Ascending aorta (tissue), 2 donors: ENCODE results near the gene RHOBTB3. TPM values are rescaled to one million over a fixed set of nuclear protein-coding genes. Genes with fewer than 3 reads are reported as not detected.
"Not testable (repeated sequence)": the region's sequence is repeated elsewhere in the genome, so short reads cannot be mapped to it uniquely, and the experiment has no call there.

Source experiments
- DNase-seq, 2 donors: peaks; one replicate each; pipeline ENCODE4 v3.0.0-alpha.2; 2019; ENCODE audit warnings: low spot score in 2 of 2
- H3K27ac ChIP-seq, 2 donors: fragments of 200-600 bp; sonication (generic); one replicate each; pipeline ENCODE4 v1.5.1; 2016 to 2017; ENCODE audit warnings: mild to moderate bottlenecking in 1 of 2
- H3K27me3 ChIP-seq: fragments of 200-600 bp; sonication (generic); one replicate; pipeline ENCODE4 v1.5.1; 2017
- H3K36me3 ChIP-seq, 2 donors: fragments of 200-600 bp; sonication (generic); one replicate each; pipeline ENCODE4 v1.5.1; 2016
- H3K4me1 ChIP-seq, 2 donors: fragments of 200-600 bp; sonication (generic); one replicate each; pipeline ENCODE4 v1.5.1; 2016 to 2017; ENCODE audit warnings: mild to moderate bottlenecking in 1 of 2
- H3K4me3 ChIP-seq, 2 donors: fragments of 200-600 bp; sonication (generic); one replicate each; pipeline ENCODE4 v1.5.1; 2016 to 2017; ENCODE audit warnings: mild to moderate bottlenecking in 1 of 2
- H3K9me3 ChIP-seq, 2 donors: fragments of 200-600 bp; sonication (generic); one replicate each; pipeline ENCODE4 v1.5.1; 2016
- CTCF ChIP-seq, 3 experiments: fragments of 200-600 bp in 2 of 3; fragments of 450-650 bp in 1 of 3; sonication (generic) in 2 of 3; IDR thresholded peaks; one replicate each; pipeline ENCODE4 v1.5.1; 2016 to 2019; ENCODE audit warnings: antibody characterized with exemption in 3 of 3, mild to moderate bottlenecking in 1 of 3, moderate library complexity in 1 of 3
- intact Hi-C: fragments of 100-400 bp; cut with DNase I; formaldehyde crosslinking; loops from one replicate; pipeline ENCODE4 v1.15.1; 2023
- total RNA-seq: library from RNA; depleted of rRNA; stranded (reverse); fragments of >200 nt; gene quantifications from one replicate; pipeline ENCODE4 v1.1.0, GENCODE V29; 2016

Gene RHOBTB3
- total RNA-seq, 1 donor from 2014 or later, result 153 TPM

- peak; percentile 61 to 93 for DNase-seq
- no peak for TF ChIP-seq CTCF (IDR thresholded peaks at IDR 0.05)
- Histone ChIP-seq H3K36me3 (peaks cover 0 to 4% of the 10 kb centered on the region in 2 donors), H3K27me3 (no peaks in the 10 kb centered on the region), H3K4me3 (peak overlapping the region; percentile 2 to 6), H3K9me3 (no peaks in the 10 kb centered on the region), H3K4me1 (peaks cover 3 to 32% of the 10 kb centered on the region in 2 donors), H3K27ac (peak overlapping the region; percentile 72 to 76)
- intact Hi-C loops, result loop anchor here (2.0 kb wide), 1 partner anchor 26 kb away; no protein-coding TSS in a partner anchor
These were observed 77.7 kb downstream of the RHOBTB3 start for GRCh38 chr5:95808686-95809413.

- intact Hi-C loops, result loop anchor here (2.0 kb wide), 1 partner anchor 25 kb away; no protein-coding TSS in a partner anchor
- DNase-seq, result no peak
- H3K27me3 ChIP-seq, result no peaks in the 10 kb centered on the region
- H3K9me3 ChIP-seq, result no peaks in the 10 kb centered on the region
- peaks cover 3 to 32% of the 10 kb centered on the region in 2 donors for H3K4me1 ChIP-seq
- peak overlapping the region in 1 of 2 donors; percentile 2 for H3K4me3 ChIP-seq
- TF ChIP-seq CTCF (IDR thresholded peaks at IDR 0.05), result no peak
- H3K36me3 ChIP-seq, result peaks cover 0 to 10% of the 10 kb centered on the region in 2 donors
- H3K27ac ChIP-seq, result peak overlapping the region; percentile 72 to 76
These were observed 78.4 kb downstream of the RHOBTB3 start for GRCh38 chr5:95809414-95809960.

GRCh38 chr5:95810305-95811125 is 79.4 kb downstream of the RHOBTB3 start:
- Histone ChIP-seq H3K36me3 (peaks cover under 1 to 18% of the 10 kb centered on the region in 2 donors), H3K27me3 (no peaks in the 10 kb centered on the region), H3K4me3 (no peak overlapping the region), H3K9me3 (no peaks in the 10 kb centered on the region), H3K4me1 (peaks cover 3 to 32% of the 10 kb centered on the region in 2 donors), H3K27ac (peak overlapping the region; percentile 72 to 76)
- DNase-seq, result no peak
- intact Hi-C loops, result no loop called here
- no peak for TF ChIP-seq CTCF (IDR thresholded peaks at IDR 0.05)

- H3K4me3 ChIP-seq, H3K9me3 ChIP-seq, DNase-seq, H3K27me3 ChIP-seq, intact Hi-C loops: not testable (repeated sequence)
- Histone ChIP-seq H3K4me1 (peaks cover 3 to 32% of the 10 kb centered on the region in 2 donors), H3K27ac (peak overlapping the region in 1 of 2 donors; percentile 15), H3K36me3 (peaks cover 6 to 23% of the 10 kb centered on the region in 2 donors)
These were observed 79.9 kb downstream of the RHOBTB3 start for GRCh38 chr5:95811126-95811423.

- Histone ChIP-seq H3K36me3 (peaks cover 7 to 28% of the 10 kb centered on the region in 2 donors), H3K27ac (peak overlapping the region; percentile 9 to 11), H3K4me1 (peaks cover 3 to 32% of the 10 kb centered on the region in 2 donors)
- H3K27me3 ChIP-seq, H3K9me3 ChIP-seq, DNase-seq, intact Hi-C loops, H3K4me3 ChIP-seq: not testable (repeated sequence)
These were observed 80.4 kb downstream of the RHOBTB3 start for GRCh38 chr5:95811461-95812073.

GRCh38 chr5:95812074-95812471 is 80.9 kb downstream of the RHOBTB3 start:
- intact Hi-C loops, result no loop called here
- no peak for TF ChIP-seq CTCF (IDR thresholded peaks at IDR 0.05)
- Histone ChIP-seq H3K9me3 (no peaks in the 10 kb centered on the region), H3K27me3 (no peaks in the 10 kb centered on the region), H3K4me1 (peaks cover 3 to 32% of the 10 kb centered on the region in 2 donors), H3K36me3 (peaks cover 8 to 33% of the 10 kb centered on the region in 2 donors), H3K4me3 (no peak overlapping the region), H3K27ac (peak overlapping the region; percentile 9 to 11)
- no peak for DNase-seq

GRCh38 chr5:95813035-95813434 is 81.9 kb downstream of the RHOBTB3 start:
- intact Hi-C loops, result not testable (repeated sequence)
- peaks cover 3 to 30% of the 10 kb centered on the region in 2 donors for H3K4me1 ChIP-seq

More at GRCh38 chr5:95813035-95813434, 81.9 kb downstream of the RHOBTB3 start:
- H3K27ac ChIP-seq, H3K27me3 ChIP-seq, H3K4me3 ChIP-seq, DNase-seq, H3K9me3 ChIP-seq: not testable (repeated sequence)
- H3K36me3 ChIP-seq, result peaks cover 12 to 39% of the 10 kb centered on the region in 2 donors
